ENCODE measurements around the gene COL11A1. TPM values are rescaled to one million over a fixed set of nuclear protein-coding genes. Genes with fewer than 3 reads are reported as not detected.
"Not testable (repeated sequence)": the region's sequence is repeated elsewhere in the genome, so short reads cannot be mapped to it uniquely, and the experiment has no call there.

COL11A1 gene
- total RNA-seq, 4 donors from 2014 or later = not detected

- Histone ChIP-seq H3K4me3 (no peak overlapping the region), H3K9me3 (no peaks in the 10 kb centered on the region), H3K27ac (no peak overlapping the region), H3K4me1 (no peaks in the 10 kb centered on the region), H3K36me3 (no peaks in the 10 kb centered on the region), H3K27me3 (no peaks in the 10 kb centered on the region)
- intact Hi-C loops (cut with DNase I) = no loop called here
- DNase-seq = no peak
- 84 to 85% methylated on average over 13 to 14 of the region's 14 CpGs for WGBS, 2 donors
- TF ChIP-seq CTCF (IDR thresholded peaks at IDR 0.05) = no peak
- no peak for TF ChIP-seq POLR2A (IDR thresholded peaks at IDR 0.05)
Observed at GRCh38 chr1:102954576-102954975, 153.7 kb downstream of the COL11A1 start.

- H3K27me3 ChIP-seq = no peaks in the 10 kb centered on the region
- no peaks in the 10 kb centered on the region for H3K9me3 ChIP-seq
- DNase-seq = no peak
- H3K4me1 ChIP-seq = no peaks in the 10 kb centered on the region
- no peaks in the 10 kb centered on the region for H3K36me3 ChIP-seq
- H3K27ac ChIP-seq = no peak overlapping the region
- H3K4me3 ChIP-seq = no peak overlapping the region
- TF ChIP-seq POLR2A (IDR thresholded peaks at IDR 0.05) (no peak), CTCF (IDR thresholded peaks at IDR 0.05) (no peak)
- intact Hi-C loops (cut with DNase I) = no loop called here
Observed at GRCh38 chr1:102952400-102952799, 155.9 kb downstream of the COL11A1 start.

GRCh38 chr1:102942324-102942723, 166.0 kb downstream of the COL11A1 start:
- Histone ChIP-seq H3K4me1 (no peaks in the 10 kb centered on the region), H3K36me3 (no peaks in the 10 kb centered on the region), H3K27ac (no peak overlapping the region), H3K9me3 (no peaks in the 10 kb centered on the region), H3K4me3 (no peak overlapping the region), H3K27me3 (no peaks in the 10 kb centered on the region)
- TF ChIP-seq POLR2A (IDR thresholded peaks at IDR 0.05) (no peak), CTCF (IDR thresholded peaks at IDR 0.05) (no peak)
- no peak for DNase-seq
- intact Hi-C loops (cut with DNase I) = no loop called here
- WGBS, 2 donors = 59 to 61% methylated on average over 2 of the region's 2 CpGs

GRCh38 chr1:102941366-102941947, 166.9 kb downstream of the COL11A1 start:
- TF ChIP-seq CTCF (IDR thresholded peaks at IDR 0.05) (no peak), POLR2A (IDR thresholded peaks at IDR 0.05) (no peak)
- H3K36me3 ChIP-seq = no peaks in the 10 kb centered on the region
- no peaks in the 10 kb centered on the region for H3K27me3 ChIP-seq
- DNase-seq = no peak
- no peak overlapping the region for H3K27ac ChIP-seq
- H3K4me1 ChIP-seq = no peaks in the 10 kb centered on the region
- no peaks in the 10 kb centered on the region for H3K9me3 ChIP-seq
- H3K4me3 ChIP-seq = no peak overlapping the region
- intact Hi-C loops (cut with DNase I) = no loop called here

GRCh38 chr1:102937401-102937800, 170.9 kb downstream of the COL11A1 start:
- Histone ChIP-seq H3K27me3 (no peaks in the 10 kb centered on the region), H3K36me3 (no peaks in the 10 kb centered on the region), H3K4me3 (no peak overlapping the region), H3K9me3 (no peaks in the 10 kb centered on the region), H3K27ac (no peak overlapping the region), H3K4me1 (no peaks in the 10 kb centered on the region)
- no peak for DNase-seq
- no peak for TF ChIP-seq POLR2A (IDR thresholded peaks at IDR 0.05)
- TF ChIP-seq CTCF (IDR thresholded peaks at IDR 0.05) = no peak
- 45% methylated on average over 3 of the region's 3 CpGs for WGBS, 2 donors
- intact Hi-C loops (cut with DNase I) = no loop called here

- H3K36me3 ChIP-seq; intact Hi-C loops (cut with DNase I); H3K27me3 ChIP-seq; H3K27ac ChIP-seq; H3K9me3 ChIP-seq; H3K4me1 ChIP-seq; H3K4me3 ChIP-seq; DNase-seq: not testable (repeated sequence)
- 90% methylated on average over 3 of the region's 9 CpGs; no CpG with 5 or more reads in 1 of the 2 donors for WGBS, 2 donors
Observed at GRCh38 chr1:102933362-102933761, 175.0 kb downstream of the COL11A1 start.

Measured in esophagus squamous epithelium (tissue), 5 donors.